Measurements from ENCODE around the gene SCUBE1.

SCUBE1 gene

DNA sequence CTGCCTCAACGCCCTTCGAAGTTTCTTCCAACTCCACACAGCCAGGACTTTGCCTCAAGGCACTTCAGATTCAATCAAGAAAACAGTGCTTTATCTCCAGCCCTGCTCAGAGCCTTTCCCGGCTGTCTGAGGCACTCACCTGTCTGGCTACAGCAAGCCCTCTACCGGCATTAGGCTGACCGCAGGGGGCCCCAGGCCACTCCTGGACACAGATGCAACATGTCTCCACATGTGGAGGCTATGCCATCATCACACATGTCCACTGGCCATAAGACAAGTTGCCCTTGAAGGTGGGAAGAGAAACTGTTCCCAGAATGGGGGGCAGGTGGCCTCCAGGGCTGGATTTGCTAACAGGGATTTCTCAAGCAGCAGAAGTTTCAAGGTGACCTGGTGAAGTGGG is 10.0 kb downstream of the SCUBE1 start:
- TF ChIP-seq CTCF (conservative IDR thresholded peaks at IDR 0.05): no peak

DNA sequence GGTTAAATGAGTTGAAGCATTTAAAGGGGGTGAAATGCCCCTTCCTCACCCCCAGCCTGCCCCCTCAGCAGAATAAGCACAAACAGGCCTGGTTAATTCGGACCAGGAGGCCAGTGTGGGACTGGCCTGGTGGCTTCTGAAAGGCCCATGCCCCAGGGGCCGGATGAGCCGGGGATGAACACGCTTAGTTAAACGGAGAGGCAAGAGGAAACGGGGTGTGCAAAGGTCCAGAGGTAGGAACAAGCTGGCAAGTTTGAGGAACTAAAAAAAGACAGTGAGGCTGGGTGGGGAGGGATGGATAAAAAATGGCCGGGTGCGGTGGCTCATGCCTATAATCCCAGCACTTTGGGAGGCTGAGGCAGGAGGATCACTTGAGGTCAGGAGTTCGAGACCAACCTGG is 11.5 kb downstream of the SCUBE1 start:
- H3K27ac ChIP-seq: no peak overlapping the region
- TF ChIP-seq CTCF (conservative IDR thresholded peaks at IDR 0.05): no peak

More for the DNA sequence above, 10.0 kb downstream of the SCUBE1 start:
- H3K27ac ChIP-seq: no peak overlapping the region

GRCh38 chr22:43331069-43331451 is 12.1 kb downstream of the SCUBE1 start:
- no peak overlapping the region for H3K27ac ChIP-seq
- no peak for TF ChIP-seq CTCF (conservative IDR thresholded peaks at IDR 0.05)

DNA sequence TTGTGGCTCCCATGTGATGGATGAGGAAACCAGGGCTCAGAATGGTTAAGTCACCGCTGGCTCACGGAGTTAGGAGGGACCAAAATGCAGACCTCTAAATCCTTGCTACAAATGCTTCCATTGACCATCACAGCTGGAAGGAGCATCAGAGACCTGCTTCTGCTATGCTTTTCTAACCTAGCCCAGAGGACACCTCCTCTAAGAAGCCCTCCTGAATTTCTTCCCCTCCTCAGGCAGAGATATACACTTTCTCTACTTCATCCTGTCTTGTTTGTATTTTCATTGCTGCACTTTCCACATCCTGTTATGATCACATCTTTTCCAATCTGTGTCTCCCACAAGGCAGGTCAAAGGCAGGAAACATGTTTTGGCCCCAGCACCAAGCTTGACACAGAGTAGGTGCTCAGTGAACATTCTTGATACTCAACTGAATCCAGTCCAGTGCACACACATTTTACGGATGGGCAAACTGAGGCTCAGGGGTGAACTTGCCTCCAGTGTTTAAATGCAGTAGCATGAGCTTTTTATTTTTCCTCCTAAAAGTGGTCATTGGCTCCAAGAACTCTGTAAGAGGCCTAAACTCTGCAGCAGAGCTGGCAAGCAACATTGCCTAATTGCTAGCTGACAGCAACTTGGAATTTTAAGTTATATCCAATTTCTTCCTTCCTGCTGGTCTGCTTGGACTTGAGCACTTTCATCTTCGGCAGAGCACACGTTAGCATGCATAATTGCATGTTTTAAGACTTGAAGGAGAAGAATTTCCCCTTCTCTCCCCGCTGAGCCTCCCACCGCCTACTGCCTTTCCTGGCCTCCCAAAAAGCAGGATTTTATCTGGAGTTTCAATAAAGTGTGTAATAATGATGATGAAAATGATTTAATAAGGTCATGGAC is 12.7 kb downstream of the SCUBE1 start:
- TF ChIP-seq CTCF (conservative IDR thresholded peaks at IDR 0.05): no peak
- no peak overlapping the region for H3K27ac ChIP-seq

- no peak for TF ChIP-seq CTCF (conservative IDR thresholded peaks at IDR 0.05)
- H3K27ac ChIP-seq: no peak overlapping the region
These were observed 14.1 kb downstream of the SCUBE1 start for GRCh38 chr22:43329061-43329460.

- no peak for TF ChIP-seq CTCF (conservative IDR thresholded peaks at IDR 0.05)
- no peak overlapping the region for H3K27ac ChIP-seq
These were observed 16.1 kb downstream of the SCUBE1 start for GRCh38 chr22:43327157-43327438.

DNA sequence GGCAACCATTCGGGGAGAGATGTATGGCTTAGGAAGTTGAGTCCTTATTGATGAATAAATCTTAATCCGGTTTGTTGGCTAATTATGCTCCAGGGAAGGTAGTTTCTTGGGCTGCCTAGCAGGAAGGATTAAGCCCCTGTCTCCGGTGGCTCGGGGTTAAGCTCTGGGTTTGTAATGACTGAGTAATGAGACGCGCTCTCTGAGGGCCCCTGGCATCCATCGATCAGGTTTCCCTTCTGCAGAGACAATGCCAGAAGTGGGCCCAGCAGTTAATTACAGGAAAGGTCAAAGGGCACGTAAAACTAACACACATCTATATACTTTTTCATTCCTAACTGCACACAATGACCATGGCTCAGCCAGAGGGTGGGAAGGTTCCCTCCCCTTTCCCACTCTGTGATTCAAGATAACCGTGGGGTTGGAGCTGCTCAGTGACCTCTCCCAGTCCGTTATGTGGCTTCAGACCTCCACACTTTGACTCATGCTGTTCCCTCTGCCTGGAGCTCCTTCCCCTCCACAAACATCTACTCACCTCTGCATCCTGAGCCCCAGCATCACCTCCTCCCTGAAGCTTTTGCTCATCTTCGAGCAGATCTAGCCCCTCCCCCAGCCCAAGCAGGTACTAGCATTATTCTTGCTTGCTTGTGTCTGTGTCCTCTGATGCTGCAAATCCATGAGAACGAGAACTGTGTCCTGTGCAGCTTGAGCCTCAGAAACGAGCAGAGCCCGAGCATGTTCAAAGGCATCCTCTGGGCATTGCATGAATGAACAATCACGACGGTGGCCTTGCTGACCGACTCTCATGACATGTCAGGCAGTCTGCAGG is 16.6 kb downstream of the SCUBE1 start:
- no peak for TF ChIP-seq CTCF (conservative IDR thresholded peaks at IDR 0.05)
- no peak overlapping the region for H3K27ac ChIP-seq
